Activated CD4-positive, alpha-beta T cell treated with anti-CD3 and anti-CD28 coated beads for 36 hours (primary cell): ENCODE data around the gene THOP1. TPM values are rescaled to one million over a fixed set of nuclear protein-coding genes. Genes with fewer than 3 reads are reported as not detected.
A peak's percentile ranks its signal among the peaks of the same experiment; 100 is the strongest.

Source experiments
- ATAC-seq: fragments of 200-7000 bp; cut with Tn5 transposase; one replicate; pipeline ENCODE4 v1.10.0; 2021; ENCODE audit warnings: mild to moderate bottlenecking, moderate library complexity
- CTCF ChIA-PET: fragments of 350-600 bp; sonication (Branson Sonifier 250); formaldehyde crosslinking; loops from one replicate; lab custom pipeline; 2021; ENCODE audit warnings: antibody characterized with exemption; lab: Charles Lee
- POLR2A ChIA-PET: fragments of 350-600 bp; sonication (Branson Sonifier 250); formaldehyde crosslinking; loops from one replicate; lab custom pipeline; 2021; ENCODE audit warnings: antibody characterized with exemption, inconsistent platforms; lab: Charles Lee
- DNase-seq: peaks from one replicate; pipeline ENCODE4 v3.0.0-alpha.2; 2020
- H3K27ac Mint-ChIP-seq: one replicate; pipeline ENCODE4 v1.8.0; 2021; ENCODE audit warnings: mixed read lengths
- H3K27me3 Mint-ChIP-seq: one replicate; pipeline ENCODE4 v1.8.0; 2021; ENCODE audit warnings: mixed read lengths
- H3K36me3 Mint-ChIP-seq: one replicate; pipeline ENCODE4 v1.8.0; 2021; ENCODE audit warnings: low read depth, mixed read lengths
- H3K4me1 Mint-ChIP-seq: one replicate; pipeline ENCODE4 v1.8.0; 2021; ENCODE audit warnings: mixed read lengths
- H3K4me3 Mint-ChIP-seq: one replicate; pipeline ENCODE4 v1.8.0; 2021; ENCODE audit warnings: mild to moderate bottlenecking, moderate library complexity, mixed read lengths
- H3K9me3 Mint-ChIP-seq: one replicate; pipeline ENCODE4 v1.8.0; 2021; ENCODE audit warnings: low read depth, mixed read lengths
- intact Hi-C, 2 experiments: fragments of 100-400 bp; cut with DNase I in 1 of 2; cut with micrococcal nuclease in 1 of 2; formaldehyde crosslinking; loops; one replicate each; pipeline versions ENCODE4 v1.14.2 to v1.15.1; 2022 to 2024; cut with DNase I, micrococcal nuclease
- total RNA-seq, 2 experiments: library from RNA; stranded (reverse); gene quantifications; one replicate each; pipeline ENCODE4 v1.2.3, GENCODE V29; 2021

Gene THOP1
- total RNA-seq, 2 experiments from 2014 or later = 135 to 144 TPM

GRCh38 chr19:2774083-2774679 is 11.1 kb upstream of the THOP1 start:
- ATAC-seq (no peak), DNase-seq (no peak)
- Mint-ChIP-seq H3K27ac (no peak overlapping the region), H3K27me3 (no peaks in the 10 kb centered on the region), H3K9me3 (no peaks in the 10 kb centered on the region), H3K36me3 (peaks cover 24% of the 10 kb centered on the region), H3K4me3 (no peak overlapping the region), H3K4me1 (peaks cover 32% of the 10 kb centered on the region)
- ChIA-PET CTCF (no interaction called here), POLR2A (no interaction called here)
- intact Hi-C loops = no loop called here

GRCh38 chr19:2774953-2775555 is 10.2 kb upstream of the THOP1 start:
- peaks cover 34% of the 10 kb centered on the region for H3K4me1 Mint-ChIP-seq
- H3K27ac Mint-ChIP-seq = peak overlapping the region; percentile 87
- intact Hi-C loops = no loop called here
- H3K9me3 Mint-ChIP-seq = no peaks in the 10 kb centered on the region
- CTCF ChIA-PET = interaction anchor here (0.7 kb wide), 1 partner anchor 350 kb away, joined by 3 read pairs; no protein-coding TSS in a partner anchor
- ATAC-seq (no peak), DNase-seq (no peak)
- no peaks in the 10 kb centered on the region for H3K27me3 Mint-ChIP-seq
- POLR2A ChIA-PET = interaction anchor here (0.6 to 0.9 kb wide), 2 partner anchors 167 to 263 kb away, joined by 3 read pairs; no protein-coding TSS in a partner anchor
- peaks cover 24% of the 10 kb centered on the region for H3K36me3 Mint-ChIP-seq
- peak overlapping the region; percentile 54 for H3K4me3 Mint-ChIP-seq

GRCh38 chr19:2775556-2776430 is 9.5 kb upstream of the THOP1 start:
- H3K9me3 Mint-ChIP-seq = no peaks in the 10 kb centered on the region
- H3K4me1 Mint-ChIP-seq = peaks cover 39% of the 10 kb centered on the region
- H3K27me3 Mint-ChIP-seq = no peaks in the 10 kb centered on the region
- ChIA-PET CTCF (no interaction called here), POLR2A (interaction anchor here (0.6 to 0.9 kb wide), 2 partner anchors 168 to 263 kb away, joined by 3 read pairs; no protein-coding TSS in a partner anchor)
- peak; percentile 88 for DNase-seq
- intact Hi-C loops = no loop called here
- peaks cover 24% of the 10 kb centered on the region for H3K36me3 Mint-ChIP-seq
- peak; percentile 89 for ATAC-seq
- peak overlapping the region; percentile 54 for H3K4me3 Mint-ChIP-seq
- peak overlapping the region; percentile 87 for H3K27ac Mint-ChIP-seq

GRCh38 chr19:2777952-2778683 is 7.2 kb upstream of the THOP1 start:
- no peaks in the 10 kb centered on the region for H3K27me3 Mint-ChIP-seq
- ChIA-PET CTCF (interaction anchor here (0.6 to 1.8 kb wide), 2 partner anchors 42 to 118 kb away, joined by 3 to 4 read pairs; partner anchors contain the start of gene ZNF554), POLR2A (no interaction called here)
- ATAC-seq = no peak
- no peak overlapping the region for H3K4me3 Mint-ChIP-seq
- intact Hi-C loops = no loop called here
- peaks cover 54% of the 10 kb centered on the region for H3K4me1 Mint-ChIP-seq
- peaks cover 19% of the 10 kb centered on the region for H3K36me3 Mint-ChIP-seq
- no peak for DNase-seq
- peak overlapping the region; percentile 63 for H3K27ac Mint-ChIP-seq
- H3K9me3 Mint-ChIP-seq = no peaks in the 10 kb centered on the region

GRCh38 chr19:2779121-2779740 is 6.1 kb upstream of the THOP1 start:
- POLR2A ChIA-PET = no interaction called here
- no peak for ATAC-seq

GRCh38 chr19:2780284-2780683 is 5.0 kb upstream of the THOP1 start:
- POLR2A ChIA-PET = no interaction called here
- ATAC-seq (no peak), DNase-seq (no peak)
- Mint-ChIP-seq H3K4me1 (peaks cover 59% of the 10 kb centered on the region), H3K9me3 (no peaks in the 10 kb centered on the region), H3K4me3 (no peak overlapping the region), H3K27me3 (no peaks in the 10 kb centered on the region), H3K36me3 (peaks cover 19% of the 10 kb centered on the region), H3K27ac (no peak overlapping the region)
- CTCF ChIA-PET = interaction anchor here (0.8 to 1.5 kb wide), 2 partner anchors 45 to 132 kb away, joined by 3 to 8 read pairs; no protein-coding TSS in a partner anchor
- intact Hi-C loops = loop anchor here (5.0 to 10.0 kb wide), 2 partner anchors 37 to 615 kb away; partner anchors contain the start of genes DOT1L (in 1 of the 2) and ZNF554 (in 1 of the 2)

More at GRCh38 chr19:2779121-2779740, 6.1 kb upstream of the THOP1 start:
- no peak overlapping the region for H3K27ac Mint-ChIP-seq
- CTCF ChIA-PET = no interaction called here
- peaks cover 19% of the 10 kb centered on the region for H3K36me3 Mint-ChIP-seq
- H3K4me3 Mint-ChIP-seq = no peak overlapping the region
- H3K27me3 Mint-ChIP-seq = no peaks in the 10 kb centered on the region
- DNase-seq = no peak
- H3K4me1 Mint-ChIP-seq = peaks cover 60% of the 10 kb centered on the region
- no peaks in the 10 kb centered on the region for H3K9me3 Mint-ChIP-seq
- intact Hi-C loops = no loop called here

- Mint-ChIP-seq H3K27me3 (no peaks in the 10 kb centered on the region), H3K4me3 (peak overlapping the region; percentile 91), H3K9me3 (no peaks in the 10 kb centered on the region), H3K36me3 (peaks cover 13% of the 10 kb centered on the region), H3K27ac (peak overlapping the region; percentile 86), H3K4me1 (peaks cover 54% of the 10 kb centered on the region)
- ChIA-PET POLR2A (interaction anchor here (0.6 kb wide), 1 partner anchor 722 kb away, joined by 3 read pairs; no protein-coding TSS in a partner anchor), CTCF (interaction anchor here (0.5 to 1.1 kb wide), 4 partner anchors 42 to 721 kb away, joined by 3 to 4 read pairs (median 4); partner anchors contain the start of gene ZNF555)
- ATAC-seq (no peak), DNase-seq (no peak)
- intact Hi-C loops = loop anchor here (2.0 to 10.0 kb wide), 3 partner anchors 35 to 618 kb away; partner anchors contain the start of genes DOT1L (in 1 of the 2) and ZNF554 (in 1 of the 2)
These were observed 2.9 kb upstream of the THOP1 start for GRCh38 chr19:2782329-2782935.

GRCh38 chr19:2782936-2783780 is 2.1 kb upstream of the THOP1 start, which contains the start of gene SGTA:
TSS of gene SGTA (minus strand) at chr19:2783273. CDS start at chr19:2769068, 14,205 bp downstream.
- Mint-ChIP-seq H3K4me3 (peak within 1 kb of the TSS; percentile 91), H3K27me3 (no peaks in the 10 kb centered on the region), H3K9me3 (no peaks in the 10 kb centered on the region), H3K27ac (peak within 1 kb of the TSS; percentile 98), H3K4me1 (peaks cover 58% of the 10 kb centered on the region), H3K36me3 (peaks cover 17% of the 10 kb centered on the region)
- CTCF ChIA-PET = interaction anchor here (0.6 to 1.1 kb wide), 2 partner anchors 135 to 1111 kb away, joined by 3 to 4 read pairs; no protein-coding TSS in a partner anchor
- ATAC-seq (peak; percentile 84), DNase-seq (peak; percentile 98)
- POLR2A ChIA-PET = interaction anchor here (0.6 kb wide), 1 partner anchor 721 kb away, joined by 3 read pairs; no protein-coding TSS in a partner anchor
- intact Hi-C loops = loop anchor here (1.0 to 10.0 kb wide), 11 partner anchors 34 to 723 kb away; partner anchors contain the start of genes DOT1L (in 1 of the 2), FZR1 (in 1 of the 2), IZUMO4 (in 1 of the 2) and LMNB2 (in 1 of the 2)

GRCh38 chr19:2783781-2784145 is 1.5 kb upstream of the THOP1 start:
- ATAC-seq = no peak
- Mint-ChIP-seq H3K4me3 (peak overlapping the region; percentile 91), H3K9me3 (no peaks in the 10 kb centered on the region), H3K36me3 (peaks cover 18% of the 10 kb centered on the region), H3K4me1 (peaks cover 59% of the 10 kb centered on the region), H3K27ac (peak overlapping the region; percentile 98), H3K27me3 (no peaks in the 10 kb centered on the region)
- POLR2A ChIA-PET = no interaction called here
- intact Hi-C loops = loop anchor here (1.0 to 10.0 kb wide), 13 partner anchors 34 to 841 kb away; partner anchors contain the start of genes DOHH (in 1 of the 2), DOT1L (in 1 of the 2), FZR1 (in 1 of the 2) and IZUMO4 (in 1 of the 2)
- CTCF ChIA-PET = interaction anchor here (0.6 to 1.1 kb wide), 2 partner anchors 136 to 1111 kb away, joined by 3 to 4 read pairs; no protein-coding TSS in a partner anchor
- DNase-seq = no peak
